Measurements from ENCODE around the gene TRPM8. TPM values are rescaled to one million over a fixed set of nuclear protein-coding genes. Genes with fewer than 3 reads are reported as not detected.

Gene TRPM8
- total and polyA plus RNA-seq, 2 donors (not counting 1 experiment from before 2014, with no cell fraction given): 0.49 to 0.99 TPM

DNA sequence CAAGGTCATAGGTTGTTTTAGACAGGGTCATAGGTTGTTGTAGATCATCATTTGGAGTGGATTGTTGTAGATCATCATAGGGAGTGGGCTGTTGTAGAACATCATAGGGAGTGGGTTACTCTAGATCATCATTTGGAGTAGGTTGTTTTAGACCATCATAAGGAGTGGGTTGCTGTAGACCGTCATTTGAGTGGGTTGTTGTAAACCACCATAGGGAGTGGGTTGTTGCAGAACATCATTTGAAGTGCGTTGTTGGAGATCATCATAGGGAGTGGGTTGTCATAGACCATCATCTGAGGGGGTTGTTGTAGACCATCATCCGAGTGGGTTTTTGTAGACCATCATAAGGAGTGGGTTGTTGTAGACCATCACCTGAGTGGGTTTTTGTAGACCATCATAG, 9.5 kb upstream of the TRPM8 start:
- Histone ChIP-seq H3K36me3 (ENCODE audit: control insufficient read depth, insufficient read depth, low read length) (no peaks in the 10 kb centered on the region), H3K4me1 (ENCODE audit: control insufficient read depth, extremely low read depth, insufficient read depth, low read length) (no peaks in the 10 kb centered on the region), H3K9me3 (ENCODE audit: control insufficient read depth, insufficient read depth, low read depth, low read length) (no peaks in the 10 kb centered on the region), H3K27me3 (ENCODE audit: control insufficient read depth, insufficient read depth, low read length) (peaks cover 2% of the 10 kb centered on the region), H2AFZ (ENCODE audit: low read length) (no peak overlapping the region), H3K79me2 (ENCODE audit: control insufficient read depth, insufficient read depth, low read length) (no peaks in the 10 kb centered on the region), H3K27ac (ENCODE audit: insufficient read depth, low read length) (no peak overlapping the region), H3K4me2 (ENCODE audit: extremely low read depth, insufficient read depth, low read length) (no peak overlapping the region), H3K9ac (ENCODE audit: insufficient read depth, low read length) (no peak overlapping the region), H4K20me1 (ENCODE audit: control insufficient read depth, extremely low read depth, insufficient read depth, low read length) (no peaks in the 10 kb centered on the region), H3K4me3 (replicated peaks in 1 of 4; ENCODE audit: control extremely low read depth in 1 of 4, insufficient read depth in 1 of 4, low read depth in 3 of 4, low read length in 4 of 4) (no peak overlapping the region)
- no peak for DNase-seq (ENCODE audit: low read depth in 2 of 2)
- TF ChIP-seq CTCF (conservative IDR thresholded peaks at IDR 0.05 in 1 of 2, IDR thresholded peaks at IDR 0.05 in 1 of 2; ENCODE audit: low read depth in 1 of 2, low read length in 2 of 2) (no peak), EZH2 (IDR thresholded peaks at IDR 0.05; ENCODE audit: low read length, missing control alignments) (no peak)

DNA sequence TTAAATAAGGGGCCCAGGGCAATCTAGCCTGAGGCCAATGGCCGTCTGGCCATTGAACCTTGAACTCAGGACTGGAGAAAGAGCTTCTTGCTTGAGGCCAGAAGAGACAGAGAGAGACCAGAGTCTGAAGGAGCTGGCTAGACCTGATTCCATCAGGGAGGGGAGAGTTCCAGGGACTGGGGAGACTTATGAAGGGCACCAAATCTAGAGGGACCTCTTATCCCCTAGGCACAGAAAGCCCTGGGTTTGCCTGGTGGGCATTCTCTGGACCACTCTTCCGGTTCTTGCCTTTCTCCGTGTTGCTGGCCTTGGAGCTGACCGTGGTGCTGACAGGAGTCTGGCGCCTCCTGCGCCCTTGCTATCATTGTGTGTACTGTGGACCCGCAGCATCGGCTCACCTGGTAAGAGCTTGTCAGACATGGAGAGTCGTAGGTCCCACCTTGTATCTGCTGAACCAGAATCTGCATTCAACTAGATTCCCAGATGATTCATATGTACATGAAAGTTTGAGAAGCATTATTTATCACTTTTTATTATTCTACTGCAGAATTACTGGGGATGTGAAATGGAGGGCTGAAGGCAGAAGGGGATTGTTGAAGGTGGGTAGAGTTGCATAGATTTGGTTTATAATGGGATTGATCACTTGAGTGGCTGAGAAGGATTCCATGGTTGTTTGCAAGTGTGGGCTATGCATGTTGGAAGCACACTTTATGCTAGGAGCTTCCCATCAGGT, 4.3 kb upstream of the TRPM8 start:
- Histone ChIP-seq H3K27ac (ENCODE audit: insufficient read depth, low read length) (no peak overlapping the region), H2AFZ (ENCODE audit: low read length) (no peak overlapping the region), H3K36me3 (ENCODE audit: control insufficient read depth, insufficient read depth, low read length) (no peaks in the 10 kb centered on the region), H3K4me2 (ENCODE audit: extremely low read depth, insufficient read depth, low read length) (no peak overlapping the region), H3K4me3 (replicated peaks in 1 of 4; ENCODE audit: control extremely low read depth in 1 of 4, insufficient read depth in 1 of 4, low read depth in 3 of 4, low read length in 4 of 4) (no peak overlapping the region), H3K79me2 (ENCODE audit: control insufficient read depth, insufficient read depth, low read length) (no peaks in the 10 kb centered on the region), H4K20me1 (ENCODE audit: control insufficient read depth, extremely low read depth, insufficient read depth, low read length) (no peaks in the 10 kb centered on the region), H3K4me1 (ENCODE audit: control insufficient read depth, extremely low read depth, insufficient read depth, low read length) (no peaks in the 10 kb centered on the region), H3K27me3 (ENCODE audit: control insufficient read depth, insufficient read depth, low read length) (no peaks in the 10 kb centered on the region), H3K9me3 (ENCODE audit: control insufficient read depth, insufficient read depth, low read depth, low read length) (no peaks in the 10 kb centered on the region), H3K9ac (ENCODE audit: insufficient read depth, low read length) (no peak overlapping the region)
- TF ChIP-seq CTCF (conservative IDR thresholded peaks at IDR 0.05 in 1 of 2, IDR thresholded peaks at IDR 0.05 in 1 of 2; ENCODE audit: low read depth in 1 of 2, low read length in 2 of 2): no peak
- TF ChIP-seq EZH2 (IDR thresholded peaks at IDR 0.05; ENCODE audit: low read length, missing control alignments): no peak
- peak; percentile 31 to 43 for DNase-seq (ENCODE audit: low read depth in 2 of 2)

GRCh38 chr2:233915128-233915527, 2.0 kb upstream of the TRPM8 start:
- TF ChIP-seq CTCF (conservative IDR thresholded peaks at IDR 0.05 in 1 of 2, IDR thresholded peaks at IDR 0.05 in 1 of 2; ENCODE audit: low read depth in 1 of 2, low read length in 2 of 2): peak in 1 of 2 donors; percentile 12
- TF ChIP-seq EZH2 (IDR thresholded peaks at IDR 0.05; ENCODE audit: low read length, missing control alignments): no peak
- Histone ChIP-seq H3K27me3 (ENCODE audit: control insufficient read depth, insufficient read depth, low read length) (no peaks in the 10 kb centered on the region), H3K36me3 (ENCODE audit: control insufficient read depth, insufficient read depth, low read length) (no peaks in the 10 kb centered on the region), H3K9ac (ENCODE audit: insufficient read depth, low read length) (no peak overlapping the region), H3K27ac (ENCODE audit: insufficient read depth, low read length) (no peak overlapping the region), H3K4me2 (ENCODE audit: extremely low read depth, insufficient read depth, low read length) (no peak overlapping the region), H3K4me3 (replicated peaks in 1 of 4; ENCODE audit: control extremely low read depth in 1 of 4, insufficient read depth in 1 of 4, low read depth in 3 of 4, low read length in 4 of 4) (no peak overlapping the region), H3K79me2 (ENCODE audit: control insufficient read depth, insufficient read depth, low read length) (no peaks in the 10 kb centered on the region), H4K20me1 (ENCODE audit: control insufficient read depth, extremely low read depth, insufficient read depth, low read length) (no peaks in the 10 kb centered on the region), H3K9me3 (ENCODE audit: control insufficient read depth, insufficient read depth, low read depth, low read length) (no peaks in the 10 kb centered on the region), H2AFZ (ENCODE audit: low read length) (no peak overlapping the region), H3K4me1 (ENCODE audit: control insufficient read depth, extremely low read depth, insufficient read depth, low read length) (no peaks in the 10 kb centered on the region)
- no peak for DNase-seq (ENCODE audit: low read depth in 2 of 2)
